ENCODE results near the gene PRLH.

The PRLH gene

GRCh38 chr2:237540223-237540775, 26.1 kb upstream of the PRLH start:
- DNase-seq: no peak

GRCh38 chr2:237540823-237541222, 25.6 kb upstream of the PRLH start:
- no peak for DNase-seq

GRCh38 chr2:237541243-237541642, 25.1 kb upstream of the PRLH start:
- no peak for DNase-seq

GRCh38 chr2:237542001-237542704, 24.2 kb upstream of the PRLH start:
- no peak for DNase-seq

- DNase-seq: no peak
These were observed 20.1 kb upstream of the PRLH start for GRCh38 chr2:237546040-237546875.

- DNase-seq: no peak
These were observed 19.4 kb upstream of the PRLH start for GRCh38 chr2:237546876-237547395.

- no peak for DNase-seq
These were observed 18.4 kb upstream of the PRLH start for GRCh38 chr2:237547841-237548416.

- no peak for DNase-seq
These were observed 17.2 kb upstream of the PRLH start for GRCh38 chr2:237549216-237549615.

- no peak for DNase-seq
These were observed 16.5 kb upstream of the PRLH start for GRCh38 chr2:237549643-237550415.

- no peak for DNase-seq
These were observed 15.3 kb upstream of the PRLH start for GRCh38 chr2:237551071-237551574.

GRCh38 chr2:237552908-237553307, 13.5 kb upstream of the PRLH start:
- DNase-seq: no peak

GRCh38 chr2:237553948-237554347, 12.4 kb upstream of the PRLH start:
- DNase-seq: no peak

GRCh38 chr2:237555560-237555959, 10.8 kb upstream of the PRLH start:
- no peak for DNase-seq

GRCh38 chr2:237556773-237557632, 9.4 kb upstream of the PRLH start:
- peak; percentile 69 for DNase-seq

GRCh38 chr2:237557633-237558015, 8.8 kb upstream of the PRLH start:
- DNase-seq: no peak

- no peak for DNase-seq
These were observed 7.3 kb upstream of the PRLH start for GRCh38 chr2:237558961-237559641.

- DNase-seq: no peak
These were observed 5.2 kb upstream of the PRLH start for GRCh38 chr2:237561221-237561620.

GRCh38 chr2:237563816-237564215, 2.6 kb upstream of the PRLH start:
- no peak for DNase-seq

GRCh38 chr2:237564526-237565131, 1.7 kb upstream of the PRLH start:
- DNase-seq: no peak

GRCh38 chr2:237565974-237566373, 400 bp upstream of the PRLH start:
- DNase-seq: no peak
